Measurements from ENCODE around the gene TYMS. TPM values are rescaled to one million over a fixed set of nuclear protein-coding genes. Genes with fewer than 3 reads are reported as not detected.
A peak's percentile ranks its signal among the peaks of the same experiment; 100 is the strongest.

The TYMS gene
- total and polyA plus RNA-seq, 10 of the 15 experiments (the other 5 are each of a cell fraction or from before 2014, with no cell fraction given): 34.8 to 524 (median 219) TPM

DNA sequence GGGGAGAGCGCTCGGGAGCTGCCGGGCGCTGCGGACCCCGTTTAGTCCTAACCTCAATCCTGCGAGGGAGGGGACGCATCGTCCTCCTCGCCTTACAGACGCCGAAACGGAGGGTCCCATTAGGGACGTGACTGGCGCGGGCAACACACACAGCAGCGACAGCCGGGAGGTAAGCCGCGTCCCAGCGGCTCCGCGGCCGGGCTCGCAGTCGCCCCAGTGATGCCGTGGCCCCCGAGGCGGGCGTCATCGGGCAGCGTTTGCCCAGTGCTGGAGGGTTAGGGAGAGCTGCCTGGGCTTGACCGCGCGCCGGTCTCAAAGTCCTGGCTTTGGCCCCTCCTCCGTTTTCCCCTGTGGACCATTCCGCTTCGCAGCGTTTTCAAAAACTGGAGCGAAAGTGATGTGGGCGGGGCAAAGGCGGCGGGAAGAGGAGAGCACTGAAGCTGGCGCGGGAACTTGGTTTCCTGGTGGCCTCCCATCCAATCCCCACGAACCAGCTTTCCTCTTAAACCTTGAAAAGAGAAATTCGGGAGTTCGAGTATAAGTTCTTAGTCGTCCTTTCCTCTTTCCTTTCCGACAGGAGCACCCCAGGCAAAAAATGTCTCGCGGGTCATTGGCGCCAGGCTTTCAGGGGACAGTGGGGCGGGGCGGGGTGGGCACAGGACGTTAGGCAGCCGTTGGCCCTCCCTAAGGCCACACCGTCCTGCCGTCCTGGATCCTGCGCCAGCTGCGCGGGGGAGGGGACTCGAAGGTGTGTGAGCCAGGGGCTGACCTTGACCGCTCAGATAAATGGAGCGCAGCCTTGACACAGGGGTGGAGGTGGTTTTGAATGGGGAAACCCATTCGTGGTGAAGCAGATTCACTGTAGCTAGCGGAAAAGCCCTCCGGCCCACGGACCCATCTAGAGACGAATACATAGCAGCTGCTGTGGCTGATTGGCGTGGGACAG is 821 bp downstream of the TYMS start:
- Histone ChIP-seq H3K4me2 (ENCODE audit: control insufficient read depth, insufficient read depth) (peak overlapping the region; percentile 70), H4K20me1 (ENCODE audit: control insufficient read depth, insufficient read depth) (no peaks in the 10 kb centered on the region), H3K27ac (ENCODE audit: control insufficient read depth, insufficient read depth) (peak overlapping the region; percentile 86), H3K9ac (ENCODE audit: control insufficient read depth, insufficient read depth, low read length) (peak overlapping the region; percentile 85), H3K27me3 (replicated peaks in 1 of 2; ENCODE audit: control insufficient read depth in 2 of 2, insufficient read depth in 2 of 2, low read length in 1 of 2) (no peaks in the 10 kb centered on the region), H3K79me2 (ENCODE audit: control insufficient read depth, insufficient read depth, low read length) (peaks cover 37% of the 10 kb centered on the region), H3K9me3 (replicated peaks; ENCODE audit: control insufficient read depth, insufficient read depth, low read length) (peaks cover 6% of the 10 kb centered on the region; the same call in 2 of the 3 replicates), H2AFZ (ENCODE audit: control insufficient read depth, low read depth, low read length) (peak overlapping the region; percentile 85), H3K4me1 (ENCODE audit: control insufficient read depth, insufficient read depth, low read length) (peaks cover 7% of the 10 kb centered on the region), H3K4me3 (peak overlapping the region; percentile 92), H3K36me3 (ENCODE audit: control insufficient read depth in 2 of 2, insufficient read depth in 2 of 2, low read length in 1 of 2) (peaks cover 8 to 21% of the 10 kb centered on the region in 2 experiments; a peak in 3 of 4 replicates)
- no peak for FAIRE-seq
- BruUV-seq (replicated peaks): TSS peak; percentile 74
- POLR2A ChIA-PET: interaction anchor here (0.6 to 1.4 kb wide), 5 partner anchors 12 to 153 kb away, joined by 3 to 7 read pairs (median 3); no protein-coding TSS in a partner anchor
- CTCF ChIA-PET: interaction anchor here (0.6 to 3.8 kb wide), 11 partner anchors 9 to 181 kb away, joined by 3 to 18 read pairs (median 3); no protein-coding TSS in a partner anchor
- intact Hi-C loops (cut with micrococcal nuclease; ENCODE audit: unreplicated experiment) (loop anchor here (5.0 kb wide), 1 partner anchor 154 kb away; the partner anchor contains the start of gene YES1), in situ Hi-C loops (cut with MboI) (loop anchor here (5.0 kb wide), 1 partner anchor 154 kb away; the partner anchor contains the start of gene YES1)
- under 1% methylated on average over 69 of the region's 72 CpGs for WGBS (ENCODE audit: insufficient coverage, insufficient replicate concordance, low lambda C conversion rate, missing lambda C conversion rate)
- RAD21 ChIA-PET (ENCODE audit: unreplicated experiment): interaction anchor here (0.5 to 3.0 kb wide), 10 partner anchors 9 to 500 kb away, joined by 3 to 13 read pairs (median 6); partner anchors contain the start of gene USP14
- peak; percentile 82 for ATAC-seq
- SMC1A ChIA-PET (ENCODE audit: uncharacterized antibody, unreplicated experiment): interaction anchor here (0.6 to 1.5 kb wide), 12 partner anchors 11 to 172 kb away, joined by 3 to 12 read pairs (median 3); no protein-coding TSS in a partner anchor
- peak; percentile 57 for DNase-seq (ENCODE audit: low read depth, low spot score)
- TF ChIP-seq BCL11A (IDR thresholded peaks at IDR 0.05; ENCODE audit: low read depth, low read length) (peak; percentile 47; the same call in 1 of the 2 replicates), RCOR1 (conservative IDR thresholded peaks at IDR 0.05; ENCODE audit: low read depth, low read length) (0 out of 2 replicates have a peak, but pooled peaks have one; percentile 67), ATF7 (IDR thresholded peaks at IDR 0.05; ENCODE audit: low read depth) (peak; percentile 86), KDM1A (IDR thresholded peaks at IDR 0.05; ENCODE audit: borderline replicate concordance) (no peak), TCF3 (IDR thresholded peaks at IDR 0.05; ENCODE audit: borderline replicate concordance, insufficient read depth, low read depth, low read length) (peak; percentile 74; the same call in 1 of the 2 replicates), SMC3 (IDR thresholded peaks at IDR 0.05; ENCODE audit: borderline replicate concordance, low read length) (0 out of 2 replicates have a peak, but pooled peaks have one; percentile 5), ETV6 (conservative IDR thresholded peaks at IDR 0.05 in 1 of 2, IDR thresholded peaks at IDR 0.05 in 1 of 2; ENCODE audit: borderline replicate concordance in 1 of 2, low read depth in 1 of 2) (0 out of 4 replicates have a peak, but pooled peaks of 1 of the 2 experiments have one; percentile 15), SIX5 (IDR thresholded peaks at IDR 0.05; ENCODE audit: low read depth, low read length, severe bottlenecking) (peak; percentile 2), RB1 (IDR thresholded peaks at IDR 0.05; ENCODE audit: borderline replicate concordance) (0 out of 2 replicates have a peak, but pooled peaks have one; percentile 17), PML (IDR thresholded peaks at IDR 0.05; ENCODE audit: low read length) (peak; percentile 62; the same call in 1 of the 2 replicates)
- TF ChIP-seq, protein P1, sequence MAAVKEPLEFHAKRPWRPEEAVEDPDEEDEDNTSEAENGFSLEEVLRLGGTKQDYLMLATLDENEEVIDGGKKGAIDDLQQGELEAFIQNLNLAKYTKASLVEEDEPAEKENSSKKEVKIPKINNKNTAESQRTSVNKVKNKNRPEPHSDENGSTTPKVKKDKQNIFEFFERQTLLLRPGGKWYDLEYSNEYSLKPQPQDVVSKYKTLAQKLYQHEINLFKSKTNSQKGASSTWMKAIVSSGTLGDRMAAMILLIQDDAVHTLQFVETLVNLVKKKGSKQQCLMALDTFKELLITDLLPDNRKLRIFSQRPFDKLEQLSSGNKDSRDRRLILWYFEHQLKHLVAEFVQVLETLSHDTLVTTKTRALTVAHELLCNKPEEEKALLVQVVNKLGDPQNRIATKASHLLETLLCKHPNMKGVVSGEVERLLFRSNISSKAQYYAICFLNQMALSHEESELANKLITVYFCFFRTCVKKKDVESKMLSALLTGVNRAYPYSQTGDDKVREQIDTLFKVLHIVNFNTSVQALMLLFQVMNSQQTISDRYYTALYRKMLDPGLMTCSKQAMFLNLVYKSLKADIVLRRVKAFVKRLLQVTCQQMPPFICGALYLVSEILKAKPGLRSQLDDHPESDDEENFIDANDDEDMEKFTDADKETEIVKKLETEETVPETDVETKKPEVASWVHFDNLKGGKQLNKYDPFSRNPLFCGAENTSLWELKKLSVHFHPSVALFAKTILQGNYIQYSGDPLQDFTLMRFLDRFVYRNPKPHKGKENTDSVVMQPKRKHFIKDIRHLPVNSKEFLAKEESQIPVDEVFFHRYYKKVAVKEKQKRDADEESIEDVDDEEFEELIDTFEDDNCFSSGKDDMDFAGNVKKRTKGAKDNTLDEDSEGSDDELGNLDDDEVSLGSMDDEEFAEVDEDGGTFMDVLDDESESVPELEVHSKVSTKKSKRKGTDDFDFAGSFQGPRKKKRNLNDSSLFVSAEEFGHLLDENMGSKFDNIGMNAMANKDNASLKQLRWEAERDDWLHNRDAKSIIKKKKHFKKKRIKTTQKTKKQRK (IDR thresholded peaks at IDR 0.05; ENCODE audit: low read depth, low read length): no peak
- TF ChIP-seq, protein P2, sequence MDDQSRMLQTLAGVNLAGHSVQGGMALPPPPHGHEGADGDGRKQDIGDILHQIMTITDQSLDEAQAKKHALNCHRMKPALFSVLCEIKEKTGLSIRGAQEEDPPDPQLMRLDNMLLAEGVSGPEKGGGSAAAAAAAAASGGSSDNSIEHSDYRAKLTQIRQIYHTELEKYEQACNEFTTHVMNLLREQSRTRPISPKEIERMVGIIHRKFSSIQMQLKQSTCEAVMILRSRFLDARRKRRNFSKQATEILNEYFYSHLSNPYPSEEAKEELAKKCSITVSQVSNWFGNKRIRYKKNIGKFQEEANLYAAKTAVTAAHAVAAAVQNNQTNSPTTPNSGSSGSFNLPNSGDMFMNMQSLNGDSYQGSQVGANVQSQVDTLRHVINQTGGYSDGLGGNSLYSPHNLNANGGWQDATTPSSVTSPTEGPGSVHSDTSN (IDR thresholded peaks at IDR 0.05; ENCODE audit: insufficient replicate concordance, low read depth, low read length): peak; percentile 67
- TF ChIP-seq, protein P3, sequence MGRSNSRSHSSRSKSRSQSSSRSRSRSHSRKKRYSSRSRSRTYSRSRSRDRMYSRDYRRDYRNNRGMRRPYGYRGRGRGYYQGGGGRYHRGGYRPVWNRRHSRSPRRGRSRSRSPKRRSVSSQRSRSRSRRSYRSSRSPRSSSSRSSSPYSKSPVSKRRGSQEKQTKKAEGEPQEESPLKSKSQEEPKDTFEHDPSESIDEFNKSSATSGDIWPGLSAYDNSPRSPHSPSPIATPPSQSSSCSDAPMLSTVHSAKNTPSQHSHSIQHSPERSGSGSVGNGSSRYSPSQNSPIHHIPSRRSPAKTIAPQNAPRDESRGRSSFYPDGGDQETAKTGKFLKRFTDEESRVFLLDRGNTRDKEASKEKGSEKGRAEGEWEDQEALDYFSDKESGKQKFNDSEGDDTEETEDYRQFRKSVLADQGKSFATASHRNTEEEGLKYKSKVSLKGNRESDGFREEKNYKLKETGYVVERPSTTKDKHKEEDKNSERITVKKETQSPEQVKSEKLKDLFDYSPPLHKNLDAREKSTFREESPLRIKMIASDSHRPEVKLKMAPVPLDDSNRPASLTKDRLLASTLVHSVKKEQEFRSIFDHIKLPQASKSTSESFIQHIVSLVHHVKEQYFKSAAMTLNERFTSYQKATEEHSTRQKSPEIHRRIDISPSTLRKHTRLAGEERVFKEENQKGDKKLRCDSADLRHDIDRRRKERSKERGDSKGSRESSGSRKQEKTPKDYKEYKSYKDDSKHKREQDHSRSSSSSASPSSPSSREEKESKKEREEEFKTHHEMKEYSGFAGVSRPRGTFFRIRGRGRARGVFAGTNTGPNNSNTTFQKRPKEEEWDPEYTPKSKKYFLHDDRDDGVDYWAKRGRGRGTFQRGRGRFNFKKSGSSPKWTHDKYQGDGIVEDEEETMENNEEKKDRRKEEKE (IDR thresholded peaks at IDR 0.05): peak; percentile 85

Measured in GM12878 (cell line).